GM21529 (cell line): ENCODE data around the gene CDHR3.
A peak's percentile ranks its signal among the peaks of the same experiment; 100 is the strongest.

ENCODE experiments used
- ATAC-seq: cut with Tn5 transposase; IDR thresholded peaks from one replicate; pipeline ENCODE4 v1.9.1; 2021; ENCODE audit not compliant: unreplicated experiment

The CDHR3 gene

GRCh38 chr7:106021151-106022067 lies 58.3 kb downstream of the CDHR3 start:
- ATAC-seq = no peak

GRCh38 chr7:106022193-106022821 lies 59.2 kb downstream of the CDHR3 start:
- ATAC-seq = peak; percentile 61

- ATAC-seq = peak; percentile 47
These were observed 60.6 kb downstream of the CDHR3 start for GRCh38 chr7:106023369-106024322.

GRCh38 chr7:106026101-106026500 lies 63.0 kb downstream of the CDHR3 start:
- no peak for ATAC-seq

- ATAC-seq = no peak
These were observed 66.4 kb downstream of the CDHR3 start for GRCh38 chr7:106029451-106029850.

- no peak for ATAC-seq
These were observed 66.9 kb downstream of the CDHR3 start for GRCh38 chr7:106029941-106030340.

GRCh38 chr7:106031300-106032035 lies 68.4 kb downstream of the CDHR3 start:
- ATAC-seq = no peak

- no peak for ATAC-seq
These were observed 69.2 kb downstream of the CDHR3 start for GRCh38 chr7:106032295-106032694.

GRCh38 chr7:106033735-106034134 lies 70.7 kb downstream of the CDHR3 start:
- ATAC-seq = no peak

GRCh38 chr7:106034383-106034782 lies 71.3 kb downstream of the CDHR3 start:
- ATAC-seq = no peak

GRCh38 chr7:106035568-106035967 lies 72.5 kb downstream of the CDHR3 start:
- ATAC-seq = no peak

- ATAC-seq = no peak
These were observed 72.9 kb downstream of the CDHR3 start for GRCh38 chr7:106036004-106036403.

- no peak for ATAC-seq
These were observed 74.6 kb downstream of the CDHR3 start for GRCh38 chr7:106037489-106038176.

- no peak for ATAC-seq
These were observed 75.2 kb downstream of the CDHR3 start for GRCh38 chr7:106038289-106038688.

GRCh38 chr7:106038916-106039315 lies 75.9 kb downstream of the CDHR3 start:
- ATAC-seq = no peak

GRCh38 chr7:106039486-106040060 lies 76.5 kb downstream of the CDHR3 start:
- ATAC-seq = no peak

- ATAC-seq = peak; percentile 44
These were observed 78.2 kb downstream of the CDHR3 start for GRCh38 chr7:106041140-106041717.

GRCh38 chr7:106042196-106042611 lies 79.1 kb downstream of the CDHR3 start:
- ATAC-seq = no peak

- no peak for ATAC-seq
These were observed 82.1 kb downstream of the CDHR3 start for GRCh38 chr7:106045139-106045538.
